ES-I3 (cell line): ENCODE results near the gene TSPY1.
"Not testable (repeated sequence)": the region's sequence is repeated elsewhere in the genome, so short reads cannot be mapped to it uniquely, and the experiment has no call there.

Experiments
- H3K36me3 ChIP-seq: 2 replicates; pipeline ENCODE4 v1.6.1; 2013; ENCODE audit warnings: mild to moderate bottlenecking, low read length, control low read depth, moderate library complexity; ENCODE audit not compliant: insufficient read depth
- H3K4me1 ChIP-seq: 2 replicates; pipeline ENCODE4 v1.6.1; 2013; ENCODE audit warnings: mild to moderate bottlenecking, control low read depth, low read length; ENCODE audit not compliant: insufficient read depth
- H3K9ac ChIP-seq: 2 replicates; pipeline ENCODE4 v1.6.1; 2013; ENCODE audit warnings: low read depth, mild to moderate bottlenecking, low read length, moderate library complexity
- H3K9me3 ChIP-seq: 2 replicates; pipeline ENCODE4 v1.6.1; 2013; ENCODE audit warnings: mild to moderate bottlenecking, low read length, moderate library complexity; ENCODE audit not compliant: control insufficient read depth, insufficient read depth

Gene TSPY1, protein sequence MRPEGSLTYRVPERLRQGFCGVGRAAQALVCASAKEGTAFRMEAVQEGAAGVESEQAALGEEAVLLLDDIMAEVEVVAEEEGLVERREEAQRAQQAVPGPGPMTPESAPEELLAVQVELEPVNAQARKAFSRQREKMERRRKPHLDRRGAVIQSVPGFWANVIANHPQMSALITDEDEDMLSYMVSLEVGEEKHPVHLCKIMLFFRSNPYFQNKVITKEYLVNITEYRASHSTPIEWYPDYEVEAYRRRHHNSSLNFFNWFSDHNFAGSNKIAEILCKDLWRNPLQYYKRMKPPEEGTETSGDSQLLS

GRCh38 chrY:9466655-9467054 is at the start of gene TSPY1:
Gene TSPY1, plus strand, starts transcription at chrY:9466955. Its CDS starts 46 bp downstream, at chrY:9467001.
- not testable (repeated sequence) for H3K9me3 ChIP-seq, H3K36me3 ChIP-seq, H3K4me1 ChIP-seq, H3K9ac ChIP-seq

DNA sequence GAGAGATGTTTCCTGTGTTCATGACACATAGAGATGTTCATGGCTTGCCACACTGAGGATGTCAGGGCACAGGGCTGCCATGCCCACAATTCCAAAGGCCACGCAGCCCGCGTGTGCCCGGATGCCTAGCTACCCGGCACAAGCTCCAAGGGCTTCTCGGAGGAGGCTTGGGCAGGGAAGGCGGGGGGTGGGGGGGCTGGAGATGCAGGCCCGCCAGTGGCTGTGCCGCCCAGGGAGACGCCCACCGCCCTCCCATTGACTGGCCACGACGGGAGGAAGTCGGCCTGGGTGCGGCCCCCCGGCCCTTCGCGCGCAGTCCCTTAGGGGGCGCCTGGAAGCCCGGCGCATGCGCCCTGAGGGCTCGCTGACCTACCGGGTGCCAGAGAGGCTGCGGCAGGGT is 20.2 kb downstream of the TSPY1 start, which contains the start of gene TSPY9:
TSPY9 (plus strand) TSS at position 301 of the 400 bp plus-strand sequence; CDS start at position 347, 46 bp downstream.
- not testable (repeated sequence) for H3K9me3 ChIP-seq, H3K4me1 ChIP-seq, H3K36me3 ChIP-seq, H3K9ac ChIP-seq

DNA sequence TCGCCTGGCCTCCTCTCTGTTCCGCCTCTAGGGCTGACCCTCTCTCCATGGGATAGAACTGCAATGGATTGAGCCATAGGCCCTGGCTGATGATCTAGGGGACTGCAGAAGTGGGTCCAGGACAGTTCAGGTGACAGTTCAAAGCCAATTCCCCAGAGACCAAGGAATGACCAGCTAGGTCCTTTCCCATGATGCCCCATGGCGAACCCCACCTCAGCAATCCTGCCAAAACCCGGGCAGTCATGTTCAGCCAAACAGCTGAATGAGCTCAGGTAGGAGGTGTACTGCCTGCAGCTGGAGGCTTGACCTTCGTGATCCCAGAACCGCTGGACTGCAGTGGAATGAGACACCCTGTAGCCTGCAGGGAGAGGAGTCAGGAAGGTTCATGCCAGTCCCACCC is 37.6 kb downstream of the TSPY1 start:
- H3K36me3 ChIP-seq, H3K4me1 ChIP-seq, H3K9me3 ChIP-seq: not testable (repeated sequence)

DNA sequence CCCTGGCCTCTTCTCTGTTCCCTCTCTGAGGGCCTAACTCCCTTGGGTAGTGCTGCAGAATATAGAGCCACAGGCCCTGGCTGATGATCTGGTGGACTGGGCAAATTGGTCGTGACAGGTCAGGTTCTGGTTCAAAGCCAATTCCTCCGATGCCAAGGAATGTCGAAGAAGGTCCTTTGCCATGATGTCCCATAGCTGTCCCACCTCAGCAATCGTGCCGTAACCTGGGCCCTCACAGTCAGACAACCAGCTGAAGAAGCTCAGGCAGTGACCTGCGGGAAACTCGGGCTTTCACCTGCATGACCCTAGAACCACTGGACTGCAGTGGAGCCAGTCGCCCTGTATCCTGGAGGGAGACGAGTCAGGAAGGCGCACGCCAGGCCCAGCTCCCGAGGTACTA is 49.5 kb downstream of the TSPY1 start:
- H3K36me3 ChIP-seq, H3K4me1 ChIP-seq, H3K9ac ChIP-seq, H3K9me3 ChIP-seq: not testable (repeated sequence)

More for the DNA sequence above, 37.6 kb downstream of the TSPY1 start:
- not testable (repeated sequence) for H3K9ac ChIP-seq
